Neuronal stem cell (in vitro differentiated cells): ENCODE measurements around the gene GJB1.

Experiments used
- DNase-seq: peaks from one replicate; pipeline ENCODE4 v3.0.0-alpha.2; 2013; ENCODE audit warnings: low spot score
- H2AFZ ChIP-seq: one replicate; pipeline ENCODE4 v1.6.1; 2013; ENCODE audit warnings: mild to moderate bottlenecking, low read length, inconsistent platforms
- H2AK5ac ChIP-seq: 2 replicates; pipeline ENCODE4 v1.6.1; 2013; ENCODE audit warnings: low read depth, mild to moderate bottlenecking, inconsistent platforms, low read length, moderate library complexity, mixed read lengths
- H2BK120ac ChIP-seq: 2 replicates; pipeline ENCODE4 v1.6.1; 2013; ENCODE audit warnings: low read depth, mild to moderate bottlenecking, inconsistent platforms, low read length, moderate library complexity, mixed read lengths
- H2BK12ac ChIP-seq: one replicate; pipeline ENCODE4 v1.6.1; 2013; ENCODE audit warnings: low read length, inconsistent platforms
- H2BK15ac ChIP-seq: 2 replicates; pipeline ENCODE4 v1.6.1; 2013; ENCODE audit warnings: mild to moderate bottlenecking, low read length, inconsistent platforms, mixed read lengths
- H2BK5ac ChIP-seq: one replicate; pipeline ENCODE4 v1.6.1; 2013; ENCODE audit warnings: inconsistent platforms, mild to moderate bottlenecking, low read length, moderate library complexity
- H3K14ac ChIP-seq: one replicate; pipeline ENCODE4 v1.6.1; 2013; ENCODE audit warnings: low read length, inconsistent platforms
- H3K18ac ChIP-seq: 2 replicates; pipeline ENCODE4 v1.6.1; 2013; ENCODE audit warnings: low read length, inconsistent platforms
- H3K23ac ChIP-seq: 2 replicates; pipeline ENCODE4 v1.6.1; 2013; ENCODE audit warnings: low read depth, mild to moderate bottlenecking, mixed read lengths, low read length, inconsistent platforms; ENCODE audit not compliant: poor library complexity
- H3K27ac ChIP-seq: replicated peaks from 3 replicates; pipeline ENCODE4 v1.5.1; 2013; ENCODE audit warnings: low read length, inconsistent platforms
- H3K27me3 ChIP-seq, 3 experiments: 2 replicates each; pipeline ENCODE4 v1.6.1; 2013; ENCODE audit warnings: low read length in 3 of 3, mild to moderate bottlenecking in 2 of 3, inconsistent platforms in 1 of 3, low read depth in 1 of 3, mixed read lengths in 1 of 3, moderate library complexity in 1 of 3; ENCODE audit not compliant: control insufficient read depth in 3 of 3, insufficient read depth in 3 of 3
- H3K36me3 ChIP-seq, 2 donors: replicated peaks in 1 of 2; 2 replicates each; pipeline ENCODE4 v1.6.1; 2013; ENCODE audit warnings: low read length in 2 of 2; ENCODE audit not compliant: control insufficient read depth in 2 of 2, insufficient read depth in 2 of 2
- H3K4ac ChIP-seq: 2 replicates; pipeline ENCODE4 v1.6.1; 2013; ENCODE audit warnings: inconsistent platforms, mild to moderate bottlenecking, low read length, moderate library complexity
- H3K4me1 ChIP-seq, 2 donors: 1 replicate in 1 of 2; 2 replicates in 1 of 2; pipeline ENCODE4 v1.6.1; 2013; ENCODE audit warnings: low read length in 2 of 2, low read depth in 1 of 2; ENCODE audit not compliant: control insufficient read depth in 2 of 2, insufficient read depth in 1 of 2
- H3K4me2 ChIP-seq: one replicate; pipeline ENCODE4 v1.6.1; 2013; ENCODE audit warnings: mild to moderate bottlenecking, low read length, inconsistent platforms; ENCODE audit not compliant: insufficient read depth, poor library complexity, severe bottlenecking
- H3K4me3 ChIP-seq, 2 donors: 2 replicates each; pipeline ENCODE4 v1.5.1; 2013; ENCODE audit warnings: low read length in 2 of 2, mild to moderate bottlenecking in 2 of 2, inconsistent platforms in 1 of 2, moderate library complexity in 1 of 2
- H3K79me1 ChIP-seq: one replicate; pipeline ENCODE4 v1.6.1; 2013; ENCODE audit warnings: low read depth, mild to moderate bottlenecking, inconsistent platforms, low read length, moderate library complexity
- H3K9ac ChIP-seq: one replicate; pipeline ENCODE4 v1.6.1; 2013; ENCODE audit warnings: mild to moderate bottlenecking, low read depth, low read length, inconsistent platforms; ENCODE audit not compliant: poor library complexity
- H3K9me3 ChIP-seq, 2 donors: replicated peaks in 1 of 2; 2 replicates each; pipeline versions ENCODE3 to v1.6.1; 2013; ENCODE audit warnings: low read length in 2 of 2, mild to moderate bottlenecking in 2 of 2, inconsistent platforms in 1 of 2, low read depth in 1 of 2, mixed read lengths in 1 of 2, moderate library complexity in 1 of 2; ENCODE audit not compliant: control insufficient read depth in 2 of 2, insufficient read depth in 1 of 2
- H4K8ac ChIP-seq: one replicate; pipeline ENCODE4 v1.6.1; 2013; ENCODE audit warnings: low read depth, mild to moderate bottlenecking, inconsistent platforms, low read length, moderate library complexity
- H4K91ac ChIP-seq: one replicate; pipeline ENCODE4 v1.6.1; 2013; ENCODE audit warnings: low read length, low read depth, mild to moderate bottlenecking, inconsistent platforms; ENCODE audit not compliant: poor library complexity
- WGBS, 2 donors: extraction: QIAGEN DNeasy Blood & Tissue Kit; methylation state at CpG; one replicate each; pipeline ENCODE4 v1.1.7; 2013; ENCODE audit warnings: missing lambda C conversion rate in 2 of 2, mixed read lengths in 1 of 2; ENCODE audit not compliant: insufficient read length in 2 of 2, insufficient replicate concordance in 1 of 2; ENCODE audit errors: extremely low coverage in 2 of 2; 5-methylcytosine and 5-hydroxymethylcytosine counted together

The GJB1 gene

DNA sequence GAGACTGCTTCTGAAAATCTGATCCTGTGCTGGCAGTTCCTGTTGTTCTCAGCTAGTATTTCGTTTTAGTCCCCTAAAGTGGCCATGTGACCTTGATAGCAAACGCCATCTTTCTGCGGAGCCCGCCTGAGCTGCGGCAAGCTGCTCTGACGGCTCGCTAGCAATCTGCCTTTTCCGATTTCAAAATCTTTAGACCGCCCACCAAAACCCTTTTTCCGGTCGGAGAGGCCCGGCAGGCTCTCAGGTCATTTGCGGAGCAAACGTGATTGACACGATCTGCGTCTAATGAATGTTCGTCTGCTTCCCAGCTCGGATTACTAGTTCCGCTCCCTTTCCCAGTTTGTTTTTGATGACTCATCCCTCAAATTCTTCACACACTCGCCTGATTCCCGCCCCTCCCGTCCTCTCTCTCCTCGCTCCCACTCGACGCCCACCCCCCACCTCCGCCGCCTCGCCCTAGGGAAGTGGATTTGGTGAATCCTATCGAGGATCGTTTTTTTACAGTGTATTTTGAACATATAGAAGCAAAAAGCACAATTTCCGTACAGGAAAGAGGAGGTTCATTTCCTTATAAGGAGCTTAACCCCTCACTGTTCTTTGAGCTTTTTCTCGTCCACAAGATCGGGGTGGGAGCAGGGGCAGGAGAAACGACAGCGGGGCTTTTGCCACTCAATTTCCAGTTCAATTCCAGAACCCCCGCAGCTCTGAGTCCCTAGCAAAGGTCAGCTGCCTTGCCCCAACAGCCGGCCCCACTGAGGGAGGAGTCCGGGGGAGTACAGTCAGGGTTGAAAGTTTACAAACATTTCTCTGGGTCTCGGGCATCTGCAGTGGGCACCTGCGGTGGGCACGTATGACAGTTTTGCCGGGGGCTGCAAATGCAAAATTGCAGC, 40.9 kb upstream of the GJB1 start:
- peak; percentile 87 for DNase-seq
- Histone ChIP-seq H2BK12ac (no peak overlapping the region), H3K18ac (peak overlapping the region; percentile 55), H3K4me1 (peaks cover 10 to 11% of the 10 kb centered on the region in 2 donors), H3K79me1 (no peaks in the 10 kb centered on the region), H3K4me3 (peak overlapping the region; percentile 44 to 74), H4K91ac (no peak overlapping the region), H3K4ac (no peak overlapping the region), H2BK120ac (no peak overlapping the region), H3K9me3 (no peaks in the 10 kb centered on the region), H2BK15ac (no peak overlapping the region), H3K9ac (no peak overlapping the region), H3K36me3 (no peaks in the 10 kb centered on the region), H3K27me3 (no peaks in the 10 kb centered on the region), H3K4me2 (peak overlapping the region; percentile 31), H3K23ac (no peak overlapping the region), H2AK5ac (no peak overlapping the region), H2AFZ (peak overlapping the region; percentile 55), H3K14ac (no peak overlapping the region), H4K8ac (no peak overlapping the region), H2BK5ac (peak overlapping the region; percentile 71), H3K27ac (peak overlapping the region; percentile 90)
- no CpG with 5 or more reads among the region's 42 CpGs for WGBS, 2 donors

DNA sequence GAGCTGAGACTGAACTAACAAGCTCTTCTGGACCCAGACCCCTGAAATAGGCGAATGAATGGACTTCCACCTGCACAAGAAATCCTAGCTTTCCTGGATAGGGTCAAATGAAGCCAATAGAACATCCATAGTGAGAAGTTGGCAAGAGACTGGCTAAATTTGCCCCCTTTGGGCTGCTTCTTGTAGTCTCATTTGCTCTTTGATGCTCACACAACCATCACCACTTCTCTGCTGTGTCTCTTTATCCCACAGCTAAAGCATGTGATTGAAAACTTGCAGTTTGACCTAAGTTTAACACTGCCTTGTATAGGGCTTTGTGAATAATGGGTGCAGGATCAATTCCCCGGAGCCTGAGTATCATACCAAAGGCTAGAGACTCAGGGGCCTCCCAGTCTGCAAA, 40.2 kb upstream of the GJB1 start:
- no peak overlapping the region for H2BK5ac ChIP-seq

DNA sequence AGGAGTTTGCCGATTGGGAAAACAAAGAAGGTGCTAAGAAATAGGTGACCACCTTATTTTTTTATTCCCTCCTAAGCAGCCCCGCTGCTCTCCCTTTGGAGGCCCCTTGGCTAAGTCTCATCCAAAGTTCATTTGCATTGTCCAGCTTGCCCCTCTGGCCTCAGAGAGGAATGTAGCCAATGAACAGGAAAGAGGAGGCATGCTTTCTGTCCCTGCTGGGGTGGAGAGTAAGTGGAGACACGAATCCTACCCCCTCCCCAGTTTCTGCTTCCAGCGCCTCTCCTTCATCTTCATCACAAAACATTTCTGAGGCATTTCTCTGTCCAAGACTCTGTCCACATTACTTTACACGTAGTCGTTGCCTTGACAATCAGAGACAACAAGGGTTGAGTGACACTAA, 39.7 kb upstream of the GJB1 start:
- H3K4me1 ChIP-seq = peaks cover 10 to 11% of the 10 kb centered on the region in 2 donors
- no peak overlapping the region for H3K4ac ChIP-seq
- H3K36me3 ChIP-seq = no peaks in the 10 kb centered on the region
- peak overlapping the region; percentile 90 for H3K27ac ChIP-seq
- WGBS, 2 donors = no CpG with 5 or more reads among the region's 6 CpGs
- no peak overlapping the region for H3K18ac ChIP-seq
- H4K91ac ChIP-seq = no peak overlapping the region
- H2BK15ac ChIP-seq = no peak overlapping the region
- DNase-seq = peak; percentile 14
- H3K9me3 ChIP-seq = no peaks in the 10 kb centered on the region
- no peak overlapping the region for H2BK12ac ChIP-seq
- H3K9ac ChIP-seq = no peak overlapping the region
- no peak overlapping the region for H4K8ac ChIP-seq
- H3K79me1 ChIP-seq = no peaks in the 10 kb centered on the region
- H3K27me3 ChIP-seq = no peaks in the 10 kb centered on the region
- no peak overlapping the region for H3K23ac ChIP-seq
- no peak overlapping the region for H2BK120ac ChIP-seq
- H2BK5ac ChIP-seq = no peak overlapping the region
- H2AFZ ChIP-seq = peak overlapping the region; percentile 41
- H2AK5ac ChIP-seq = no peak overlapping the region
- no peak overlapping the region for H3K4me2 ChIP-seq
- no peak overlapping the region for H3K14ac ChIP-seq
- H3K4me3 ChIP-seq = peak overlapping the region in 1 of 2 donors; percentile 44

More for the DNA sequence above, 40.2 kb upstream of the GJB1 start:
- WGBS, 2 donors = no CpG with 5 or more reads among the region's 2 CpGs
- no peak overlapping the region for H3K23ac ChIP-seq
- no peaks in the 10 kb centered on the region for H3K27me3 ChIP-seq
- H3K27ac ChIP-seq = peak overlapping the region; percentile 90
- H3K14ac ChIP-seq = no peak overlapping the region
- no peak overlapping the region for H2BK120ac ChIP-seq
- H3K4me3 ChIP-seq = peak overlapping the region in 1 of 2 donors; percentile 44
- H3K9me3 ChIP-seq = no peaks in the 10 kb centered on the region
- H3K4me1 ChIP-seq = peaks cover 10 to 11% of the 10 kb centered on the region in 2 donors
- H3K18ac ChIP-seq = no peak overlapping the region
- no peak overlapping the region for H2BK15ac ChIP-seq
- H3K4ac ChIP-seq = no peak overlapping the region
- no peak overlapping the region for H2AK5ac ChIP-seq
- DNase-seq = no peak
- peak overlapping the region; percentile 55 for H2AFZ ChIP-seq
- no peak overlapping the region for H2BK12ac ChIP-seq
- no peaks in the 10 kb centered on the region for H3K36me3 ChIP-seq
- no peaks in the 10 kb centered on the region for H3K79me1 ChIP-seq
- H3K4me2 ChIP-seq = no peak overlapping the region
- no peak overlapping the region for H4K91ac ChIP-seq
- no peak overlapping the region for H4K8ac ChIP-seq
- no peak overlapping the region for H3K9ac ChIP-seq

DNA sequence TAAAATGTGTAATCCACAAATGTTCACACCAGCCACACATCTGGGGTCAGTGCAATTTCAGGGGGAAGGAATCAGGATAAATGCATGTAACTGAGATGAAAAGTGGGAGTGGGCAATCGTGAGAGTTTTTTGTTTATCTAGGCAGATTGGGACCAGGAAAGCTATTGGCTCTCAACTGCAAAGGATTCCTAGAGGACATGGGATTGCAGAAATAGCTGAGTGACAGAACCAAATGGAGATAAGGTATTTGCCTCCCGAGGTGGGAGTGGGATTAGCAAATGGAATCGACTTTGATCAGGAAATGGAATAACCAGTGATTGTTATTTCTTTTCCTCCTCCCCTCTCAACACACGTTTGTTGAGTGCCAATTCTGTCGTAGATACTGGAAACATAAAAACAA, 38.9 kb upstream of the GJB1 start:
- Histone ChIP-seq H3K4me3 (no peak overlapping the region), H4K91ac (no peak overlapping the region), H3K9ac (no peak overlapping the region), H3K18ac (no peak overlapping the region), H2BK12ac (no peak overlapping the region), H3K4me2 (no peak overlapping the region), H3K79me1 (no peaks in the 10 kb centered on the region), H3K36me3 (no peaks in the 10 kb centered on the region), H3K27me3 (no peaks in the 10 kb centered on the region), H2AK5ac (no peak overlapping the region), H3K27ac (peak overlapping the region; percentile 90), H3K4ac (no peak overlapping the region), H4K8ac (no peak overlapping the region), H2BK120ac (no peak overlapping the region), H3K23ac (no peak overlapping the region), H2BK5ac (no peak overlapping the region), H2BK15ac (no peak overlapping the region), H3K4me1 (peaks cover 10 to 11% of the 10 kb centered on the region in 2 donors), H3K14ac (no peak overlapping the region), H3K9me3 (no peaks in the 10 kb centered on the region), H2AFZ (no peak overlapping the region)
- no CpG with 5 or more reads among the region's 5 CpGs for WGBS, 2 donors
- no peak for DNase-seq
